ENCODE results near the gene TAPBP. TPM values are rescaled to one million over a fixed set of nuclear protein-coding genes. Genes with fewer than 3 reads are reported as not detected.

The TAPBP gene
- total and polyA plus RNA-seq, 9 of the 15 experiments (the other 6 are each of a cell fraction or from before 2014, with no cell fraction given) = 5.6 to 74.0 (median 22.3) TPM

- TF ChIP-seq STAT6 (CRISPR knock-in tag; IDR thresholded peaks at IDR 0.05) (no peak), KAT2B (IDR thresholded peaks at IDR 0.05; ENCODE audit: low read depth, low read length) (no peak), ZNF766 (CRISPR knock-in tag; conservative IDR thresholded peaks at IDR 0.05) (no peak), ZNF778 (CRISPR knock-in tag; IDR thresholded peaks at IDR 0.05) (no peak), ZNF668 (CRISPR knock-in tag; IDR thresholded peaks at IDR 0.05) (no peak), ZNF311 (CRISPR knock-in tag; IDR thresholded peaks at IDR 0.05) (no peak), ZBTB43 (CRISPR knock-in tag; IDR thresholded peaks at IDR 0.05) (no peak), CCNT2 (IDR thresholded peaks at IDR 0.05; ENCODE audit: borderline replicate concordance, extremely low read depth, insufficient read length, low read depth, low read length) (peak; percentile 21), PTBP1 (IDR thresholded peaks at IDR 0.05; ENCODE audit: low read depth, low read length) (no peak), GABPB2 (CRISPR knock-in tag; conservative IDR thresholded peaks at IDR 0.05) (no peak), LARP7 (IDR thresholded peaks at IDR 0.05) (no peak), KLF10 (CRISPR knock-in tag; IDR thresholded peaks at IDR 0.05) (no peak), GMEB1 (CRISPR knock-in tag; IDR thresholded peaks at IDR 0.05) (no peak)
- TF ChIP-seq, protein P1, sequence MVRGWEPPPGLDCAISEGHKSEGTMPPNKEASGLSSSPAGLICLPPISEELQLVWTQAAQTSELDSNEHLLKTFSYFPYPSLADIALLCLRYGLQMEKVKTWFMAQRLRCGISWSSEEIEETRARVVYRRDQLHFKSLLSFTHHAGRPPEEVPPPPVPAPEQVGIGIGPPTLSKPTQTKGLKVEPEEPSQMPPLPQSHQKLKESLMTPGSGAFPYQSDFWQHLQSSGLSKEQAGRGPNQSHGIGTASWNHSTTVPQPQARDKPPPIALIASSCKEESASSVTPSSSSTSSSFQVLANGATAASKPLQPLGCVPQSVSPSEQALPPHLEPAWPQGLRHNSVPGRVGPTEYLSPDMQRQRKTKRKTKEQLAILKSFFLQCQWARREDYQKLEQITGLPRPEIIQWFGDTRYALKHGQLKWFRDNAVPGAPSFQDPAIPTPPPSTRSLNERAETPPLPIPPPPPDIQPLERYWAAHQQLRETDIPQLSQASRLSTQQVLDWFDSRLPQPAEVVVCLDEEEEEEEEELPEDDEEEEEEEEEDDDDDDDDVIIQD (CRISPR knock-in tag; IDR thresholded peaks at IDR 0.05) = no peak
- TF ChIP-seq, protein P2, sequence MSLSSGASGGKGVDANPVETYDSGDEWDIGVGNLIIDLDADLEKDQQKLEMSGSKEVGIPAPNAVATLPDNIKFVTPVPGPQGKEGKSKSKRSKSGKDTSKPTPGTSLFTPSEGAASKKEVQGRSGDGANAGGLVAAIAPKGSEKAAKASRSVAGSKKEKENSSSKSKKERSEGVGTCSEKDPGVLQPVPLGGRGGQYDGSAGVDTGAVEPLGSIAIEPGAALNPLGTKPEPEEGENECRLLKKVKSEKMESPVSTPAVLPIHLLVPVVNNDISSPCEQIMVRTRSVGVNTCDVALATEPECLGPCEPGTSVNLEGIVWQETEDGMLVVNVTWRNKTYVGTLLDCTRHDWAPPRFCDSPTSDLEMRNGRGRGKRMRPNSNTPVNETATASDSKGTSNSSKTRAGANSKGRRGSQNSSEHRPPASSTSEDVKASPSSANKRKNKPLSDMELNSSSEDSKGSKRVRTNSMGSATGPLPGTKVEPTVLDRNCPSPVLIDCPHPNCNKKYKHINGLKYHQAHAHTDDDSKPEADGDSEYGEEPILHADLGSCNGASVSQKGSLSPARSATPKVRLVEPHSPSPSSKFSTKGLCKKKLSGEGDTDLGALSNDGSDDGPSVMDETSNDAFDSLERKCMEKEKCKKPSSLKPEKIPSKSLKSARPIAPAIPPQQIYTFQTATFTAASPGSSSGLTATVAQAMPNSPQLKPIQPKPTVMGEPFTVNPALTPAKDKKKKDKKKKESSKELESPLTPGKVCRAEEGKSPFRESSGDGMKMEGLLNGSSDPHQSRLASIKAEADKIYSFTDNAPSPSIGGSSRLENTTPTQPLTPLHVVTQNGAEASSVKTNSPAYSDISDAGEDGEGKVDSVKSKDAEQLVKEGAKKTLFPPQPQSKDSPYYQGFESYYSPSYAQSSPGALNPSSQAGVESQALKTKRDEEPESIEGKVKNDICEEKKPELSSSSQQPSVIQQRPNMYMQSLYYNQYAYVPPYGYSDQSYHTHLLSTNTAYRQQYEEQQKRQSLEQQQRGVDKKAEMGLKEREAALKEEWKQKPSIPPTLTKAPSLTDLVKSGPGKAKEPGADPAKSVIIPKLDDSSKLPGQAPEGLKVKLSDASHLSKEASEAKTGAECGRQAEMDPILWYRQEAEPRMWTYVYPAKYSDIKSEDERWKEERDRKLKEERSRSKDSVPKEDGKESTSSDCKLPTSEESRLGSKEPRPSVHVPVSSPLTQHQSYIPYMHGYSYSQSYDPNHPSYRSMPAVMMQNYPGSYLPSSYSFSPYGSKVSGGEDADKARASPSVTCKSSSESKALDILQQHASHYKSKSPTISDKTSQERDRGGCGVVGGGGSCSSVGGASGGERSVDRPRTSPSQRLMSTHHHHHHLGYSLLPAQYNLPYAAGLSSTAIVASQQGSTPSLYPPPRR (CRISPR knock-in tag; IDR thresholded peaks at IDR 0.05; ENCODE audit: borderline replicate concordance) = no peak
Measured at GRCh38 chr6:33272275-33273128, 41.4 kb downstream of the TAPBP start (continued).

All from K562 (cell line).